GM23248 (cell line): ENCODE data around the gene ZDHHC24.

Experiments used
- EZH2 ChIP-seq: fragments of 200-600 bp; sonication (generic); IDR thresholded peaks from 2 replicates; pipeline ENCODE4 v1.6.1; 2018; ENCODE audit warnings: antibody characterized with exemption, mild to moderate bottlenecking; ENCODE audit not compliant: insufficient read depth, poor library complexity, severe bottlenecking
- EZH2phosphoT487 ChIP-seq: fragments of 200-600 bp; sonication (generic); IDR thresholded peaks from 2 replicates; pipeline ENCODE4 v1.6.1; 2018; ENCODE audit warnings: antibody characterized with exemption, moderate library complexity, mild to moderate bottlenecking, low read depth; ENCODE audit not compliant: insufficient read depth

DNA sequence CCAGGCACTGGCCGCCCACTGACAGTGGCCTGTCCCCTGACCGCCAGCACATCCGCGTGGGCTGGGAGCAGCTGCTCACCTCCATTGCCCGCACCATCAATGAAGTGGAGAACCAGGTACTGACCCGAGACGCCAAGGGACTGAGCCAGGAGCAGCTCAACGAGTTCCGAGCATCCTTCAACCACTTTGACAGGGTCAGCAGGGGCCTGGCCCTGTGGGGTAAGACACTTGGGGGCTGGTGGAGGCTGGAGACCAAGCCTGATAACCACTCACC is 16.1 kb upstream of the ZDHHC24 start:
- TF ChIP-seq EZH2phosphoT487 (no peak), EZH2 (no peak)
